ENCODE results near the gene ZC3H18. TPM values are rescaled to one million over a fixed set of nuclear protein-coding genes. Genes with fewer than 3 reads are reported as not detected.

ZC3H18 gene
- total and polyA plus RNA-seq, 10 of the 15 experiments (the other 5 are each of a cell fraction or from before 2014, with no cell fraction given): 1.0 to 58.3 (median 22.4) TPM

- Histone ChIP-seq H3K4me3 (no peak overlapping the region), H3K9me3 (replicated peaks; ENCODE audit: control insufficient read depth, insufficient read depth, low read length) (no peaks in the 10 kb centered on the region), H3K4me2 (ENCODE audit: control insufficient read depth, insufficient read depth) (no peak overlapping the region), H3K4me1 (ENCODE audit: control insufficient read depth, insufficient read depth, low read length) (no peaks in the 10 kb centered on the region), H3K79me2 (ENCODE audit: control insufficient read depth, insufficient read depth, low read length) (no peaks in the 10 kb centered on the region), H3K36me3 (ENCODE audit: control insufficient read depth in 2 of 2, insufficient read depth in 2 of 2, low read length in 1 of 2) (no peaks in the 10 kb centered on the region), H2AFZ (ENCODE audit: control insufficient read depth, low read depth, low read length) (no peak overlapping the region), H3K27ac (ENCODE audit: control insufficient read depth, insufficient read depth) (no peak overlapping the region), H4K20me1 (ENCODE audit: control insufficient read depth, insufficient read depth) (no peaks in the 10 kb centered on the region), H3K27me3 (replicated peaks in 1 of 2; ENCODE audit: control insufficient read depth in 2 of 2, insufficient read depth in 2 of 2, low read length in 1 of 2) (no peaks in the 10 kb centered on the region), H3K9ac (ENCODE audit: control insufficient read depth, insufficient read depth, low read length) (no peak overlapping the region)
- no peak for DNase-seq (ENCODE audit: low read depth, low spot score)
- no peak for TF ChIP-seq CHD1 (IDR thresholded peaks at IDR 0.05; ENCODE audit: low read depth, low read length)
- TF ChIP-seq BCL11A (IDR thresholded peaks at IDR 0.05; ENCODE audit: low read depth, low read length): no peak
- ChIA-PET RAD21 (ENCODE audit: unreplicated experiment) (no interaction called here), POLR2A (no interaction called here), SMC1A (ENCODE audit: uncharacterized antibody, unreplicated experiment) (interaction anchor here (1.1 kb wide), 1 partner anchor 91 kb away, joined by 3 read pairs; no protein-coding TSS in a partner anchor), CTCF (no interaction called here)
- ATAC-seq: no peak
- FAIRE-seq: no peak
- no TSS peak for BruUV-seq (replicated peaks)
- 74% methylated on average over 22 of the region's 22 CpGs for WGBS (ENCODE audit: insufficient coverage, insufficient replicate concordance, low lambda C conversion rate, missing lambda C conversion rate)
- in situ Hi-C loops (cut with MboI): no loop called here
- intact Hi-C loops (cut with micrococcal nuclease; ENCODE audit: unreplicated experiment): no loop called here
Observed at GRCh38 chr16:88528902-88529318, 41.3 kb upstream of the ZC3H18 start.

GRCh38 chr16:88529596-88529995 is 40.6 kb upstream of the ZC3H18 start:
- RAD21 ChIA-PET (ENCODE audit: unreplicated experiment): interaction anchor here (0.6 kb wide), 1 partner anchor 104 kb away, joined by 3 read pairs; no protein-coding TSS in a partner anchor
- in situ Hi-C loops (cut with MboI): no loop called here
- no peak overlapping the region for H3K9ac ChIP-seq (ENCODE audit: control insufficient read depth, insufficient read depth, low read length)
- TF ChIP-seq ZNF24 (IDR thresholded peaks at IDR 0.05): no peak
- TF ChIP-seq CBFB (IDR thresholded peaks at IDR 0.05; ENCODE audit: low read depth): no peak
- no peak for TF ChIP-seq PRDM15 (CRISPR knock-in tag; IDR thresholded peaks at IDR 0.05)
- no peak for TF ChIP-seq GABPA (IDR thresholded peaks at IDR 0.05; ENCODE audit: low read depth)
- TF ChIP-seq TAF1 (IDR thresholded peaks at IDR 0.05; ENCODE audit: borderline replicate concordance, low read depth, low read length): no peak
- TF ChIP-seq ZNF592 (IDR thresholded peaks at IDR 0.05): no peak
- TF ChIP-seq CHD2 (IDR thresholded peaks at IDR 0.05; ENCODE audit: borderline replicate concordance, low read depth, low read length): no peak
- TF ChIP-seq HCFC1 (IDR thresholded peaks at IDR 0.05; ENCODE audit: low read length): no peak

More at GRCh38 chr16:88529596-88529995, 40.6 kb upstream of the ZC3H18 start:
- CTCF ChIA-PET: no interaction called here
- Histone ChIP-seq H3K36me3 (ENCODE audit: control insufficient read depth in 2 of 2, insufficient read depth in 2 of 2, low read length in 1 of 2) (no peaks in the 10 kb centered on the region), H2AFZ (ENCODE audit: control insufficient read depth, low read depth, low read length) (no peak overlapping the region), H4K20me1 (ENCODE audit: control insufficient read depth, insufficient read depth) (no peaks in the 10 kb centered on the region), H3K27me3 (replicated peaks in 1 of 2; ENCODE audit: control insufficient read depth in 2 of 2, insufficient read depth in 2 of 2, low read length in 1 of 2) (no peaks in the 10 kb centered on the region), H3K27ac (ENCODE audit: control insufficient read depth, insufficient read depth) (no peak overlapping the region), H3K4me1 (ENCODE audit: control insufficient read depth, insufficient read depth, low read length) (no peaks in the 10 kb centered on the region), H3K9me3 (replicated peaks; ENCODE audit: control insufficient read depth, insufficient read depth, low read length) (no peaks in the 10 kb centered on the region), H3K4me3 (no peak overlapping the region), H3K79me2 (ENCODE audit: control insufficient read depth, insufficient read depth, low read length) (no peaks in the 10 kb centered on the region), H3K4me2 (ENCODE audit: control insufficient read depth, insufficient read depth) (no peak overlapping the region)
- BruUV-seq (replicated peaks): no TSS peak
- WGBS (ENCODE audit: insufficient coverage, insufficient replicate concordance, low lambda C conversion rate, missing lambda C conversion rate): 54% methylated on average over 9 of the region's 9 CpGs
- POLR2A ChIA-PET: no interaction called here
- FAIRE-seq (no peak), DNase-seq (ENCODE audit: low read depth, low spot score) (no peak), ATAC-seq (no peak)
- intact Hi-C loops (cut with micrococcal nuclease; ENCODE audit: unreplicated experiment): no loop called here
- SMC1A ChIA-PET (ENCODE audit: uncharacterized antibody, unreplicated experiment): no interaction called here

Data from GM12878 (cell line).